ENCODE results near the gene SYNDIG1.

SYNDIG1 gene

GRCh38 chr20:24585796-24586522, 116.5 kb downstream of the SYNDIG1 start:
- DNase-seq (ENCODE audit: low read depth) = no peak

- DNase-seq (ENCODE audit: low read depth) = no peak
Measured at GRCh38 chr20:24586523-24586840, 117.1 kb downstream of the SYNDIG1 start.

- no peak for DNase-seq (ENCODE audit: low read depth)
Measured at GRCh38 chr20:24587384-24588046, 118.1 kb downstream of the SYNDIG1 start.

GRCh38 chr20:24588047-24588635, 118.7 kb downstream of the SYNDIG1 start:
- no peak for DNase-seq (ENCODE audit: low read depth)

- DNase-seq (ENCODE audit: low read depth) = no peak
Measured at GRCh38 chr20:24588725-24589340, 119.4 kb downstream of the SYNDIG1 start.

GRCh38 chr20:24589381-24589780, 120.0 kb downstream of the SYNDIG1 start:
- no peak for DNase-seq (ENCODE audit: low read depth)

- no peak for DNase-seq (ENCODE audit: low read depth)
Measured at GRCh38 chr20:24589815-24590177, 120.4 kb downstream of the SYNDIG1 start.

GRCh38 chr20:24590178-24590982, 121.0 kb downstream of the SYNDIG1 start:
- DNase-seq (ENCODE audit: low read depth) = no peak

GRCh38 chr20:24597051-24597450, 127.6 kb downstream of the SYNDIG1 start:
- DNase-seq (ENCODE audit: low read depth) = no peak

GRCh38 chr20:24598346-24598745, 128.9 kb downstream of the SYNDIG1 start:
- no peak for DNase-seq (ENCODE audit: low read depth)

GRCh38 chr20:24598996-24599395, 129.6 kb downstream of the SYNDIG1 start:
- DNase-seq (ENCODE audit: low read depth) = no peak

- no peak for DNase-seq (ENCODE audit: low read depth)
Measured at GRCh38 chr20:24600012-24600411, 130.6 kb downstream of the SYNDIG1 start.

GRCh38 chr20:24603454-24603853, 134.0 kb downstream of the SYNDIG1 start:
- DNase-seq (ENCODE audit: low read depth) = no peak

GRCh38 chr20:24604966-24605665, 135.7 kb downstream of the SYNDIG1 start:
- no peak for DNase-seq (ENCODE audit: low read depth)

GRCh38 chr20:24605937-24606455, 136.6 kb downstream of the SYNDIG1 start:
- DNase-seq (ENCODE audit: low read depth) = no peak

GRCh38 chr20:24607402-24607801, 138.0 kb downstream of the SYNDIG1 start:
- DNase-seq (ENCODE audit: low read depth) = no peak

GRCh38 chr20:24608926-24609667, 139.7 kb downstream of the SYNDIG1 start:
- DNase-seq (ENCODE audit: low read depth) = no peak

GRCh38 chr20:24609757-24610156, 140.3 kb downstream of the SYNDIG1 start:
- DNase-seq (ENCODE audit: low read depth) = no peak

GRCh38 chr20:24610341-24611115, 141.1 kb downstream of the SYNDIG1 start:
- DNase-seq (ENCODE audit: low read depth) = no peak
